H7 (cell line): ENCODE results near the gene PRCC. TPM values are rescaled to one million over a fixed set of nuclear protein-coding genes. Genes with fewer than 3 reads are reported as not detected.

Experiments used
- DNase-seq: peaks from one replicate; pipeline ENCODE4 v3.0.0; 2012
- H3K27me3 ChIP-seq: 2 replicates; pipeline ENCODE4 v1.6.0; 2011; ENCODE audit warnings: mild to moderate bottlenecking, low read length; ENCODE audit not compliant: control insufficient read depth, insufficient read depth
- H3K36me3 ChIP-seq: replicated peaks from 2 replicates; pipeline ENCODE4 v1.5.1; 2011; ENCODE audit warnings: low read length; ENCODE audit not compliant: control insufficient read depth, insufficient read depth
- H3K4me3 ChIP-seq: 2 replicates; pipeline ENCODE4 v1.5.1; 2011; ENCODE audit warnings: low read depth, mild to moderate bottlenecking, control low read depth, low read length, moderate library complexity; ENCODE audit not compliant: insufficient read depth
- total RNA-seq: library from RNA; depleted of rRNA; stranded (reverse); fragments of >200 nt; shearing (Covaris generic); gene quantifications from 2 replicates; pipeline ENCODE4 v1.2.3, GENCODE V29; 2014

Gene PRCC
- total RNA-seq, 1 experiment from 2014 or later = 107 TPM

DNA sequence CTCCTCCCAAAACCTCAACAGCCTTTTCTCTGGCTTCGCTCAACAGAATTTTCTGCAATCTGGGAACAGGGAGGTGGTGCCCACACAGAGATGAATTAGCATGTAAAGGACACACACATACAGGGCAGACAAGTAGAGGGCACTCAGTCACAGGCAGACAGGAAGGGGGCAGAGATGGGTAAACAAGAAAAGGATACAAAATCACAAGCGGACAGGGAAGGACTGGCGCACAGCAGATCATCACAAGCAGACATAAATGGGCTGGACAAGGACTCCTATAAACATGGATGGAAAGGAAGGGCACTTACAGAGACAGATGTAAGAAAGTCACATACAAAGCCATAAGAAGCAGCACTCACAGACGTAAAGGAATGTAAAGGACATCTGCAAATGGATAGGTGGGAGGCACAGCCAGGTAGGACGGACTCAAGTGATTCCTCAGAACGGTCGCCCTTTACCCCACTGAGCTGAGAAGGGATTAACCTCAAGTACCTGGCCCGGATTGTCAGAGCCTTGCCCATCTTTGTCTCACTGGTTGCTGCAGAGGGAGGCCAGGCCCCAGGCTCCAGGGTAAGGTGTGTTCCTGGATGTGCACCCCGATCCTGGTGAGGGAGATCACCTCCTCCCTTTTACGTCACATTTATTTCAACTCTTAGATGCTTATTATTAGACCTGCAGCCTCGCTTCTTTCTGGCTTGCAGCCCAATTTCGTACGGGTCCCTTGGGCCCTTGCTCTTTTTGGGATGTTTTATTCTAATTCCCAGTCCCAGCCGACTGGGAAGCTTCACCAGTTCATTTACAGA, 836 bp upstream of the PRCC start:
- peaks cover 8% of the 10 kb centered on the region for H3K36me3 ChIP-seq
- H3K27me3 ChIP-seq = no peaks in the 10 kb centered on the region
- DNase-seq = no peak
- H3K4me3 ChIP-seq = peak overlapping the region; percentile 49

DNA sequence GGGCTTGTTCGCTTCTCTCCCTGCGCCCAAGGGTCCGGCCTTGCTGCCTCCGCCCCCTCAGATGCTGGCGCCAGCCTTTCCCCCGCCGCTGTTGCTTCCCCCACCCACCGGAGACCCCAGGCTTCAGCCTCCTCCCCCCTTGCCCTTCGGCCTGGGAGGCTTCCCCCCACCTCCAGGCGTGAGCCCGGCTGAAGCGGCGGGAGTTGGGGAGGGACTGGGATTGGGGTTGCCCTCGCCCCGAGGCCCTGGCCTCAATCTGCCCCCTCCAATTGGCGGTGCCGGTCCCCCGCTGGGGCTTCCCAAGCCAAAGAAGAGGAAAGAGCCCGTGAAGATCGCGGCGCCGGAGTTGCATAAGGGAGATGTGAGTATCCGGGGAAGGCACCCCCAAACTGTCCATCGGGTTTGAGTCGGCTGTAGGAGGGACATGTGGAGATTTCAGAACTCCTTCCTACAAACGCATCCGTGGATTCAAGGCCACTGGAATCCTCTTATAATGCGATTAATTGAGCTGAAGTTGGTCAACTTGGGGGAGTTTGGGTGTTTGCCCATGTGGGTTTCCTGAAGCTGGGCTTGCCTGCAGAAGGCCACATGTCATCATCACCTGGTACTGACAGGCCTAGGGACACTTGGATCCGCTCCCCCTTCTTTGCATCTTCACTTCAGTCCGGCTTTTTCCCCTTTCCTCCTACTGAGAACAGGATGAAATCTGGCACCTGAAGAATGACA, 707 bp downstream of the PRCC start:
- Histone ChIP-seq H3K4me3 (peak overlapping the region; percentile 93), H3K36me3 (peaks cover 8% of the 10 kb centered on the region), H3K27me3 (no peaks in the 10 kb centered on the region)
- peak; percentile 84 for DNase-seq

DNA sequence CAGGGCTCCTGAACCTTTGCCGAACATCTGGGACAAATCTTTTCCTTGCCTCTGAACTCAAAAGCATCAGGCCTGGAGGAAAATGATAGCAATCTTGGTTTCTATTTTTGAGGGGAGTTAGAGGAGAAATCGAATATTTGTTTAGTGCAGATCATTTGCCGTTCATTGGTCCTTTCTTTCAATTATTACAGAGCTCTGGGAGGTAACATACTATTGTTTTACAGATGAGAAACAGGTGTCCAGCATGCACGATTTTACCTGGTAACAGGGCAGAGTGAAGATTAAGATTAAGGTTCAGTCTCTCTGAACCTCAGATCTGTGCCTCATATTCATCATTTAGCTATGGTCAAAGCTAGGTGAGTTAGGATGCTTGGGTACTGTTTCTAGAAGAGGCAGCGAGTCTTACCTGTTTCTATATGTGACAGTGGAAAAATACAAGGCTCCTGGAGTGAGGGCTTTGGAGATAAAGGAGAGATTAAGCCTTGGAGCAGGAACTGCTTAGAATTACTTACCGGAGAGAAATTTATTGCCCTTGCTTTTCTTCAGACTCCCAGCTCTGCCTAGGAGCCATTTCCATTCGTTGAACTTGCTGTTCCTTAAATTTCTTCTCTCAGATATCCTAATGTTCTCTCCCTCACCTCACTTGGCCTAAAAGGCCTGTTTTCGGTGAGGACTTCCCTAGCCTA, 1.4 kb downstream of the PRCC start:
- H3K36me3 ChIP-seq = peaks cover 9% of the 10 kb centered on the region
- no peaks in the 10 kb centered on the region for H3K27me3 ChIP-seq
- DNase-seq = no peak
- H3K4me3 ChIP-seq = peak overlapping the region; percentile 93

DNA sequence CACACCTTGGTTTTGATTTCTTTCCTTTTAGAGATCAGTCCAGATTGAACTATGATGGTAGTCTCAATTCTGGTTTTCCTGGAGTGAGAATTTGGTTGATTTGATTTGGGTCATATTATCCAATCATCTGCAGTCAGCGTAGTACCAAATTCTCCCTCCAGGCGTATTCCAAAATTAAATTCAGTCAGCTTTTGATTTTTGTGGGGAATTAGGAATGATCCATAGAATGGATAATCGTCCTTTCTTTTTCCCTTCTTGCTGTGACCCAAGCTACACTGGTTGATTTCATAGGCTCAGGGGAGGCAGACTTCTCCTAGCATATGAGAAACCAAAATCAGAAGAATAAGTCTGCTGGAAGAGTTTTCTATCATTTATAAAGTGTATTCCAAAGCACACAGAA, 4.9 kb downstream of the PRCC start:
- no peak for DNase-seq
- Histone ChIP-seq H3K27me3 (no peaks in the 10 kb centered on the region), H3K36me3 (peaks cover 9% of the 10 kb centered on the region), H3K4me3 (no peak overlapping the region)

DNA sequence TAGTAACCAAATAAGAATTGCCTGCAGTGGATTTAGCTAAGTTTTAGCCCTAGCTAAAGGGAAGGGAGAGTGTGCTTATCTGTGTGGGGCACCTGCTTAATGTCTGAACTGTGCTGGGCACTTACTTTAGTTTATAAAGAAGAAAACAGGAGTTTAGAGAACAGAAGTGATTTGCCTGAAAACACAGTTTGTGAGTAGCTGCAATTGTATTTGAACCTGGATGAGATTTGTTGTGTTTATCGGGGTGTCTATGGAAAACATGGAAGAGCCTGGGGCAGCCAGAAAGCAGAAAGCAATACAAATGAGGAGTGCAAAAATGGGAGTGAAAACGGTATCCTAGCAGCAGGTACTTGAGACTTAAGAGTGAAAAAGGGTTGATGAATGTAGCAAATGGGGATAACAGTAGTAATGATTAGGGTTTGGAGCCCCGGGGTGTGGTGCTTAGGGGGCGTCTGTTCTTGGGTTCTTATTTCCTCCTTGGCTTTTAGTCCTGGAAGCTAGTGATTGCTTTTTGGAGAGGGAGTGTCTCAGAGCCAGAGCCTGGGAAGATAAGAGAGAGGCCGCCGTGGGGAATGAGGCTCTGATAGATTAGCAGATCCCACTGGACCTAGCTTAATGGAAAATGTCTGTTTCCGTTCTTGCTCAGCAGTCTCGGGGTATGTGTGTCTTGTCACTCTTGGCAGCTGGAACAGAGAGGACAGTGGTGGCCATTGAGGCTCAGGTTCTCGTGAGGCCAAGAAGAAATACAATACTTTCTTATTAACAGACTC, 5.6 kb downstream of the PRCC start:
- Histone ChIP-seq H3K36me3 (peaks cover 9% of the 10 kb centered on the region), H3K4me3 (no peak overlapping the region), H3K27me3 (no peaks in the 10 kb centered on the region)
- no peak for DNase-seq

DNA sequence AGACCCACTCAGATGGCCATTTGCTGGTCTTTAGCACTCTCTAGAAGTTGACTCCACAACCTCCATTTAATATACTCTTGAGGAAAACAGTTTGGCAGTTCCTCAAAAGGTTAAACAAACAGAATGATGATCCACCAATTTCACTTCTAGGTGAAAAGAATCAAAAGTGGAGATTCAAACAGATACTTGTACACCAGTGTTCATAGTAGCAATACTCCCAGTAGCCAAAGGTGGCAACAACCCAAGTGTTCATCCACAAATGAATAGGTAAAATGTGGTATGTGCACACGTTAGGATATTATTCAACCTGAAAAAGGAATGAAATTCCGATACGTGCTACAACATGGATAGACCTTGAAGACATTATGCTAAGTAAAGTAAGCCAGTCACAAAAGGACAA, 6.3 kb downstream of the PRCC start:
- no peak for DNase-seq
- Histone ChIP-seq H3K36me3 (peaks cover 9% of the 10 kb centered on the region), H3K4me3 (no peak overlapping the region), H3K27me3 (no peaks in the 10 kb centered on the region)

DNA sequence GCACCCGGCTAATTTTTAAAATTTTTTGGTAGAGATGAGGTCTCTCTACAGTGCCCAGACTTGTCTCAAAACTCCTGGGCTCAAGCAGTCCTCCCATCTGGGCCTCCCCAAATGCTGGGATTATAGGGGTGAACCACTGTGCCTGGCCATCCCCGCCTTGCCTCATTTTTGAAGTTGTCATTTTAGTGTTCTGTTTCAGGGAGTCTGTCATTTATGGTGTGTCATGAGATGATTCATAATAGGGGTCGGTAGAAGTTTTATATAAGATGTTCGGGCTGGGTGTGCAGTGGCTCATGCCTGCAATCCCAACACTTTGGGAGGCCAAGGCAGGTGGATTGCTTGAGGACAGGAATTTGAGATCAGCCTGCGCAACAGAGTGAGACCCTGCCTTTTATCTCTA, 8.5 kb downstream of the PRCC start:
- no peaks in the 10 kb centered on the region for H3K27me3 ChIP-seq
- H3K4me3 ChIP-seq = no peak overlapping the region
- peaks cover 7% of the 10 kb centered on the region for H3K36me3 ChIP-seq
- DNase-seq = no peak

DNA sequence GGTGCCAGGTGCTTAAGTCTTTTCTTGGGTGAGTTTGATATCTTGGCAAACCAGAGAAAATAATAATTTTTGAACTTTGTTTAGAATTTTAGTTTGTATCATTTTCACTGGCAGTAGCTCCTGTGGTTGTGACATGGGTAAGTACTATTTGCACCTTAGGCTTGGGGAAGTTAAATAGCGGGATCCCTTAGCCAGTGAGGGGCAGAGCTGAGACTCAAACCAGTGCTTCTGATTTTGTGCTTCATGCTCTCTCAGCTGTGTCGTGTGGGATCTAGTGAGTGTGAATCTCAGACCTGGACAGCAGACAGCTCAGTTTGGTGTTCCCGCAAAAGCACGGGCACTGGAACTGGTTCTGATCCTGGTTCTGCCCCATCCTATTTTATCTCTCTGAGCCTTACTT, 9.6 kb downstream of the PRCC start:
- no peak for DNase-seq
- H3K4me3 ChIP-seq = no peak overlapping the region
- no peaks in the 10 kb centered on the region for H3K27me3 ChIP-seq
- peaks cover 2% of the 10 kb centered on the region for H3K36me3 ChIP-seq

DNA sequence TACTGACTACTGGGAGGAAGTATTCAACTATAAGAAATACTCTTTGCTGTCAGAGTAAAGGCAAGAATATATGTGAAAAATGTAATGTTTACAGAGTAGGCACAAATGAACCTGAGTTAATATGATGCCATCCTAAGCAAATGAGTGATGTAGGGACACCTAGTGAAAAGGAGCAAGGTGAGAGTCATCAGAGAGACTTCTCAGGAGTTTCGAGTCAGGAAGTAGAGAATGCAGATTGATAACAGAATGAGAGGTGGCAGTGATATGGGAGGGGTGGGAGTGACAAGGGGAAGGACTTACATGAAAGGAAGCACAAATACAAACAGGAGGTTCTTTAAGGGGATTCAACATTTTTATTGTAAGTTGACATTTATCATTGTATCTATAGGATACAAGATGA, 10.2 kb downstream of the PRCC start:
- Histone ChIP-seq H3K4me3 (no peak overlapping the region), H3K36me3 (peaks cover 6% of the 10 kb centered on the region), H3K27me3 (no peaks in the 10 kb centered on the region)
- DNase-seq = no peak

DNA sequence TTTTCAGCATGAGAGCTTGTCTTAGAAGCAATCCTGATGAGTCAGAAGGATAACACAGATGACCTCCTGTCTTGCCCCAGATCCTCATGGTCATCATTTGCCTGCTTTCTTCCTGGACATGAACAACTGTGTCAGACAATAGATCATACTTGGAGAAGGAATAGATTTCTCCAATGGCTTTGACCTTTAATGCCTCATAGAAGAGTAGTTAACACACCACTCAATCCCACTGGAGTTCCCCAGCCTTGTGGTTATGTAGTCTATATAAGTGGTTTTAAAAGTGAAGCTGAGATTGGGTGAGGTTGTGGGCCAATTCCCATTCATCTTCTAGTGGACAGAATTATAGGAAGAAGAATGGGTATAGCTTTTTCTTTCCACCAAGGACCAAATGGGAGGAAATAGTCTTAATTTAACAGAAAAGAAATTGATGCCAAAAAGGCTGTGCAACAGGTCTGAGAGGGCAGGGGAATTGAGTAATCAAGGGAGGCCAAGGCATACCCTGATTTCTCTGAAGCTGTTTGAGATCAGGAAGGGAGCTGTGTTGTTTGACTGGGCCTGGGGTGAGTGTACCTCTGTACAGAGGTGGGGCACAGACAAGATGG, 14.4 kb downstream of the PRCC start:
- peaks cover 19% of the 10 kb centered on the region for H3K36me3 ChIP-seq
- H3K27me3 ChIP-seq = no peaks in the 10 kb centered on the region
- H3K4me3 ChIP-seq = no peak overlapping the region
- no peak for DNase-seq

DNA sequence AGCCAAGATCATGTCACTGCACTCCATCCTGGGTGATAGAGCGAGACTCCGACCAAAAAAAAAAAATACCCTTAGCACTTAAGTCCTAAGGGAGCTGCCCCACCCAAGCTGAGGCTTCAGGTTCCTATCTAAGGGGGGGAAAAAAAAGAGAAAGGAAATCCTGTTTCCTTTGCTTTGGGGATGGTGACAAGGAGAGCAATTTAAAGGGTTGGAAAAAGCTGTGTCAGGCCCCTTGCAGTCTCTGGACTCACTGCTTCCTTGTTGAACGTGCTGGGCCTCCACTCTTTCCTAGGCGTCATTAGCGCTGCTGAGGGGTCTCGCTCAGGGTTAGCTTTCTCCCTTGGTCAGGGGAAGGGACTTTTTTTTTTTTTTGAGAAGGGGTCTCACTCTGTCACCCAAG, 18.1 kb downstream of the PRCC start:
- Histone ChIP-seq H3K27me3 (no peaks in the 10 kb centered on the region), H3K36me3 (peaks cover 24% of the 10 kb centered on the region), H3K4me3 (no peak overlapping the region)
- DNase-seq = no peak

DNA sequence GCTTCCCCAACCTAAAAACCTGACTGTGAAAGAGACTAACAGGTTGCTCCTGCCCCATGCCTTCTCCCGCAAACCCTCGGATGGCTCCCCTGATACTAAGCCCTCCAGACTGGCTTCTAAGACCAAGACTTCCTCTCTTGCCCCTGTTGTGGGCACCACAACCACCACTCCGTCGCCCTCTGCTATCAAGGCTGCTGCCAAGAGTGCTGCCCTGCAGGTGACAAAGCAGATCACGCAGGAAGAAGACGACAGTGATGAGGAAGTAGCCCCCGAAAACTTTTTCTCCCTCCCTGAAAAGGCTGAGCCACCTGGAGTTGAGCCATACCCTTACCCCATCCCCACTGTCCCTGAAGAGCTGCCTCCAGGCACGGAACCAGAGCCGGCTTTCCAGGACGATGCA, 19.3 kb downstream of the PRCC start:
- no peak for DNase-seq
- Histone ChIP-seq H3K36me3 (peaks cover 29% of the 10 kb centered on the region), H3K4me3 (no peak overlapping the region), H3K27me3 (no peaks in the 10 kb centered on the region)

DNA sequence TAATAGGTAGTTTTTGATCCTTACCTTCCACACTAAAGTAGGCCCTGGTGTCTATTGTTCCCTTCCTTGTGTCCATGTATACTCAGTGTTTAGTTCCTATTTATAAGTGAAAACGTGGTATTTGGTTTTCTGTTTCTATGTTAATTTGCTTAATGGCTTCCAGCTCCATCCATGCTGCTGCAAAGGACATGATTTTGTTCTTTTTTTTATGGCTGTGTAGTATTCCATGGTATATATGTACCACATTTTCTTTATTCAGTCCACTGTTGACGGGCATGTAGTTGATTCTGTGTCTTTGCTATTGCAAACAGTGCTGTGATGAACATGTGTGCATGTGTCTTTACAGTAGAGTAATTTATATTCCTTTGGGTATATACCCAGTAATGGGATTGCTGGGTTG, 20.8 kb downstream of the PRCC start:
- no peak overlapping the region for H3K4me3 ChIP-seq
- peaks cover 28% of the 10 kb centered on the region for H3K36me3 ChIP-seq
- no peaks in the 10 kb centered on the region for H3K27me3 ChIP-seq
- DNase-seq = no peak
